Measurements from ENCODE around the gene GATA5.

Gene GATA5

DNA sequence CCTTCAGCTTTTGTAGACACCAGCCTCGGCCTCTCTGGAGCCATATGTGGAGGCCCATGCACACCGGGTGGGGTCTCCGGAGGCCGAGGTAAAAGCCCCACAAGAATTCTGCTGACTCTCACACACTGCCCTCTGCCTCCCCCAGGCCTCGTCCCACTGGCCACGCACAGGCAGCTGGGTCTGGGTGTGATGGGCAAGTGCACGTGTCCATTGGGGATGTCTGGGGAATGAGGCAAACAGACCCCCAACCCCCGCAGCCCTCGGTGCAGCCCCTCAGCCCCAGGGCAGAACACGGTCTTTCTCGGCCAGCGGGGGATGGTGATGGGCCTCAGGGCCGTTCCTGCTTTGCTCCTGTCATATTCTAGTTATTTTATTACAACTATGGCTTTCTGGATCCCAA lies 44.0 kb upstream of the GATA5 start:
- Mint-ChIP-seq H3K27me3 (ENCODE audit: low read depth) (peaks cover 33% of the 10 kb centered on the region), H3K27ac (no peak overlapping the region), H3K36me3 (ENCODE audit: low read depth) (no peaks in the 10 kb centered on the region), H3K4me1 (peaks cover 18% of the 10 kb centered on the region), H3K9me3 (no peaks in the 10 kb centered on the region), H3K4me3 (no peak overlapping the region)
- TF ChIP-seq, protein P1, sequence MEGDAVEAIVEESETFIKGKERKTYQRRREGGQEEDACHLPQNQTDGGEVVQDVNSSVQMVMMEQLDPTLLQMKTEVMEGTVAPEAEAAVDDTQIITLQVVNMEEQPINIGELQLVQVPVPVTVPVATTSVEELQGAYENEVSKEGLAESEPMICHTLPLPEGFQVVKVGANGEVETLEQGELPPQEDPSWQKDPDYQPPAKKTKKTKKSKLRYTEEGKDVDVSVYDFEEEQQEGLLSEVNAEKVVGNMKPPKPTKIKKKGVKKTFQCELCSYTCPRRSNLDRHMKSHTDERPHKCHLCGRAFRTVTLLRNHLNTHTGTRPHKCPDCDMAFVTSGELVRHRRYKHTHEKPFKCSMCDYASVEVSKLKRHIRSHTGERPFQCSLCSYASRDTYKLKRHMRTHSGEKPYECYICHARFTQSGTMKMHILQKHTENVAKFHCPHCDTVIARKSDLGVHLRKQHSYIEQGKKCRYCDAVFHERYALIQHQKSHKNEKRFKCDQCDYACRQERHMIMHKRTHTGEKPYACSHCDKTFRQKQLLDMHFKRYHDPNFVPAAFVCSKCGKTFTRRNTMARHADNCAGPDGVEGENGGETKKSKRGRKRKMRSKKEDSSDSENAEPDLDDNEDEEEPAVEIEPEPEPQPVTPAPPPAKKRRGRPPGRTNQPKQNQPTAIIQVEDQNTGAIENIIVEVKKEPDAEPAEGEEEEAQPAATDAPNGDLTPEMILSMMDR (IDR thresholded peaks at IDR 0.05; ENCODE audit: unreplicated experiment in 3 of 3), result no peak

DNA sequence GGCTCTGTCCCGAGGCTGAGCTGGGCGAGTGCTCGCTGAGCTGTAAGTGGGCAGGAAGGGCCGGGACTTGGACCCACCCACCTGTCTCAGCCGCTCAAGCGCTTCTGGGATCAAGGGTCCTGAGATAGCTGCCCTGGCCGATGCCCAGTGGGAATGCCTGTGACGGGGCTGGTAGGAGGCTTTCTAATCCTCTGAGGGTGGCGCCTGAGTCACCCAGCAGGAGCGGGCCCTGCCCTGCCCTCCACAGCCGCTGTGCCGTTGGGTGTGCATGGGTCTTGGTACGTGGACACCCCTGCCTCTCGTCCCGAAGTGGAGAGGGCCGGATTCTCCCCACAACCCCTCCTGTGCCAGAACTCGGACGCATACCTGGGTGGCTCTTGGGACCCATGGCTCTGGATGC lies 43.1 kb upstream of the GATA5 start:
- H3K4me3 Mint-ChIP-seq, result no peak overlapping the region

DNA sequence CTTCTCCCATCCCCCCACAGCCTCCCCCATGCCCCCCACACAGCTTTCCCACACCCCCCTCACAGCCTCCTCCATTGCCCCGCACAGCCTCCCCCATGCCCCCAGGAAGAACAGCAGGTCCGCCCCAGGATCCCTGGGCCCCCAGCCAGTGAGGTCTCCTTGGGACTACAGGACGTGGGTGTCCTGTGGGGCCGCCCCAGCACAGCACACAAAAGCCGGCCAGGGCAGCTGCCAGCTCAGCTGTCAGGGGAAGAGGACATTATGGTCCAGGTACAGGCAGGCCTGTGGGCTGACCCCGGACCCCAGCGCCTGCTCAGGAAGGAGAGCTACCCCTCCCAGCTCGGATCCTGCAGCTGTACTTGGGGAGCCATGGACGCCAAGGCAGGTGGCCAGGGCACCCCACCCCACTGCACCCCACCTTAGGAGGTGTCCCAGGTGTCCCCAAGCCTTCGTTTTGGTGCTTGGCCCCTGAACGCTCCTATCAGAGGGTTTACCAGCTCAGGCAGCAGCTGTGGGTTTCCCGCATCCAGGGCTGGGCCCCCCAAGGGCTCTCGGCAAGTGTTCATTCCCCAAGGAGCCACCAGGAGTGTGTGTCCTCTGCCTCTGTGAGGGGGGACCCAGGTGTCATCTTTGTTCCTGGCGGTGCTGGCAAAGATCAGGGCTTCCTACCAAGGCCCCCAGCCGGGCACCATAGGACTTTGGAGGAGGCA lies 42.3 kb upstream of the GATA5 start:
- Mint-ChIP-seq H3K9me3 (no peaks in the 10 kb centered on the region), H3K36me3 (ENCODE audit: low read depth) (no peaks in the 10 kb centered on the region), H3K27me3 (ENCODE audit: low read depth) (peaks cover 26% of the 10 kb centered on the region), H3K27ac (no peak overlapping the region), H3K4me3 (no peak overlapping the region), H3K4me1 (peaks cover 16% of the 10 kb centered on the region)
- TF ChIP-seq, protein P1 (IDR thresholded peaks at IDR 0.05; ENCODE audit: unreplicated experiment in 3 of 3), result no peak

More for the DNA sequence above, 43.1 kb upstream of the GATA5 start:
- Mint-ChIP-seq H3K4me1 (peaks cover 15% of the 10 kb centered on the region), H3K27me3 (ENCODE audit: low read depth) (peaks cover 25% of the 10 kb centered on the region), H3K9me3 (no peaks in the 10 kb centered on the region), H3K27ac (no peak overlapping the region), H3K36me3 (ENCODE audit: low read depth) (no peaks in the 10 kb centered on the region)
- TF ChIP-seq, protein P1 (IDR thresholded peaks at IDR 0.05; ENCODE audit: unreplicated experiment in 3 of 3), result no peak

DNA sequence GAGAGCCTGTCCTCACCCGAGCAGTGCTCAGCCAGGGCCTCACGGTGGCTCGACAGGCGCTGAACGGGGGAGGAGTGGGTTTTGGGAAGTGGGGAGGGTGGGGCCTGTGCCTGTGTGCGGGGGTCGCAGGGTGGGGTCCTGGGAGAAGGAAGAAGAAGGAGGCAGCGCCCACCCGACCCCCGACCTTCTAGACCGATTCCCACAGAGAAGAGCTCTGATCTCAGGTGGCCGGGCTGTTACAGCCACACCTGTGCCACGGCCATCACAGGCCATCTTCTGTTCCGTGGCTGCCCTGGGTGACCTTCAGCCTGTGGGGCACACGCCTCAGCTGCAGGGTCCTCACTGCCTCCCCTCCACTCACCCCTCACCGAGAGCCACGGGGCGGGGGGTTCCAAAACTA lies 41.4 kb upstream of the GATA5 start:
- no peaks in the 10 kb centered on the region for H3K9me3 Mint-ChIP-seq

DNA sequence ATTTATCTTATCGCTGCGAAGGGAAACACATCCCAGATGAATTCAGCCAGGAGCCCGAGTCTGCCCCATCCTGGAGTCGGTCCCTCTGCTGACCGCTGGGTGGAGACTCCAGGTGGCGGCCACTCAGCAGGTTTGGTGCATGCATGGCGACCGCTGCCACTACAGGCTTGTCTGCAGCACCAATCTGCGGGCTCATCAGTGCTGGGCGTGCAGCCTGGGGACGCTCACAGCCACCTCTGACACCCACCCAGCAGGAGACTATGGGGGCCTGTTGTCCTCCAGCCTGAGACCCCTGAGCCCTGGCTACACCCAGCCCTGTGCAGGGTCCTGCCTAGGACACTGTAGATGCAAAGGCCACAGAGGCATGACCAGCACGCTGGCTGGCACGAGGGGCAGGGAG lies 40.5 kb upstream of the GATA5 start:
- Mint-ChIP-seq H3K27me3 (ENCODE audit: low read depth) (peaks cover 21% of the 10 kb centered on the region), H3K9me3 (no peaks in the 10 kb centered on the region), H3K27ac (no peak overlapping the region), H3K36me3 (ENCODE audit: low read depth) (no peaks in the 10 kb centered on the region), H3K4me1 (peaks cover 21% of the 10 kb centered on the region), H3K4me3 (no peak overlapping the region)
- TF ChIP-seq, protein P1 (IDR thresholded peaks at IDR 0.05; ENCODE audit: unreplicated experiment in 3 of 3), result peak; percentile 20 to 44 (median 21)

More for the DNA sequence above, 41.4 kb upstream of the GATA5 start:
- Mint-ChIP-seq H3K27me3 (ENCODE audit: low read depth) (peaks cover 26% of the 10 kb centered on the region), H3K36me3 (ENCODE audit: low read depth) (no peaks in the 10 kb centered on the region), H3K27ac (no peak overlapping the region), H3K4me1 (peaks cover 22% of the 10 kb centered on the region), H3K4me3 (no peak overlapping the region)
- TF ChIP-seq, protein P1 (IDR thresholded peaks at IDR 0.05; ENCODE audit: unreplicated experiment in 3 of 3), result no peak

DNA sequence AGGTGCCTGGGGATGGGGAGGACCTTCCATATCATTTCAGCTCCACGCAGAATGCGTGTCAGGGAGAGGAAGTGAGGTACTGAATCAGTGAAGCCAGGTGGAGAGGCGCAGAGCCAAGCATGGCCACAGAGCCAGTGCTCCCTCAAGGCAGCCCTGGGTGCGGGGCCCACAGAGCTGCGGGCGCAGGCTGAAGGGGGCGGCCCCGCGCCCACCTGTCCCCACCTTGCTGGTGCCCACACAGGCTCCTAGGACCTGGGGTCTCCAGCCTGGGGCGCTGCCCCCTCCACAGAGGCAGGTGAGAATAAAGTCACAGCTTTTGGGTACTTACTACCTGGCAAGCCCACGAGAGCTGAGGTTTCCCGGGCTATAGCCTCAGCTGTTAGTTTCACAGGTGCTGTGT lies 40.0 kb upstream of the GATA5 start:
- Mint-ChIP-seq H3K9me3 (no peaks in the 10 kb centered on the region), H3K4me1 (peaks cover 18% of the 10 kb centered on the region), H3K4me3 (no peak overlapping the region)

More for the DNA sequence above, 40.0 kb upstream of the GATA5 start:
- H3K36me3 Mint-ChIP-seq (ENCODE audit: low read depth), result no peaks in the 10 kb centered on the region
- peaks cover 16% of the 10 kb centered on the region for H3K27me3 Mint-ChIP-seq (ENCODE audit: low read depth)
- TF ChIP-seq, protein P1 (IDR thresholded peaks at IDR 0.05; ENCODE audit: unreplicated experiment in 3 of 3), result no peak
- no peak overlapping the region for H3K27ac Mint-ChIP-seq

Measured in nephron (organoid).